ENCODE results near the gene PAK5. TPM values are rescaled to one million over a fixed set of nuclear protein-coding genes. Genes with fewer than 3 reads are reported as not detected.

PAK5 gene
- total RNA-seq, 2 donors from 2014 or later, result not detected

DNA sequence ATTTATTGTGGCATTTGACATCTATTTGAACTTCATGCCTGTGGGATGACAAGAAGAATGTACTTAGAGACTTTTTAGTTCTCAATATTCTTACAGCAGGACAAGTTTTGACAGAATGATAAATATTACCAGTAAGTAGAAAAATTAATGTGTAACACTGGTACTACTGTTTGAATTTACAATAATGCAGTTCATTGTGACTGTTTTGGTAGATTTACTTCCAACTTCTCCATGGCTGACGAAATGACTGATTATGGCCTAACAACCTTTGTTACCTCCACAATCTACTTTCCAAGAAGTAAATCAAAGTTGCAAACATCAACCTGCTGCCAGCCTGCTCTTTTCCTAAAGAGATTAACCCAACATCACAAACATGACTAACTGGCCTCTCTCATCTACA lies 38.5 kb downstream of the PAK5 start:
- intact Hi-C loops (cut with DNase I), result no loop called here
- DNase-seq, result no peak
- no peak for ATAC-seq

DNA sequence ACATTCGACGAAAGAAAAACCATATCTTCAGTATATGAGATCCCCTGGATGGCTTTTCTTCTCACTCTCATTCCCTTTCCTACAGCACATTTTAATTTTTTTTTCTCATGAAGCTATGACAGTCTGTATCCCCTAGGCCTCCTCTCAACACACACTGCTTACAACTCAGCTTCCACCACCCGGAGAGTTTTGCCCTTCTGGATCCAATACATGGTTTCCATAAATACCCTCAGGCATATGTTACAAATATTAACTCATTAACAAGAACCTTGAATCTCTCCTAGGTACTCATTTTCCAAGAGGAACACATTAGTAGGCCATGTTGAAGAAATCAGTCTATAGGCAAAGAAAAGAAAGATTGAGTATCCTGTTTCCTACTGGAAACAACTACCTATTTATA lies 44.0 kb downstream of the PAK5 start:
- ATAC-seq, result no peak
- intact Hi-C loops (cut with DNase I), result no loop called here
- DNase-seq, result no peak

DNA sequence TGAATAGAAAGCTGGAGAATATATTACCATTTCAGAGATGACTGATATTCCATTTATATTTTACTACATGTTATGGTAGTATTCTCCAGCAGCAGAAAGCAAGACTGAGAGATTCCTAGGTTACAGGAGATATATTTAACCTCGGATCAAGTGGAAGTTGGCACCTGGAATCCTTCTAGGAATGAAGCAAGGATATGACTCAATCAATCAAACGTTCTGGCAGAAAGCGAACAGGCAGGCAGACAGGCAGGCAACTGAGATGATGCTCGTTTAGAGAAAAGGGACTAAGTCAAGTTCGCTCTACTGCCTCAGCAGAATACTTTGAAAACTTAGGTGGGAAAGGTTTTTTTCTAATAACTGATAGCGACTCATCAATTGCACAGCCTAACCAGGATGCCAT lies 46.2 kb downstream of the PAK5 start:
- no peak for DNase-seq
- intact Hi-C loops (cut with DNase I), result no loop called here
- ATAC-seq, result no peak

DNA sequence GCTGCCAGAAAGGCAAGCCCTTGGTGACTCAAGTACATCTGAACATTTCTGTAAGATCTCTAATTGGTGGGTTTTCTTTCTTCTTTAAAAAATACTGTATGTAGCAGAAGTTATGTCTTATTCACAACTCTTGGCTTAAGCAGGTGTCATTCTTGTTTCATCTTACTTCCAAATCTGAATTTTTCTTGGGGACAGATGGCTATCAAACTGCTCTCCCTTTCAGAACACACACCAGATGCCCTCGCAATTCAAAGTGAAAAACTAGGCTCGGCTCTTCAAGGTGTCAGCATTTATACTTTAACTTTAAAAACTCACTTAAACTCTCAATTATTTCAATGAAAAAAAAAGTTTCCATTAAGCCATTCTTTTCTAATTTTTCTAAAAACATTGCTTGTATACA lies 49.7 kb downstream of the PAK5 start:
- ATAC-seq (no peak), DNase-seq (no peak)
- intact Hi-C loops (cut with DNase I), result no loop called here

- intact Hi-C loops (cut with DNase I), result no loop called here
- ATAC-seq (no peak), DNase-seq (no peak)
These were observed 63.7 kb downstream of the PAK5 start for GRCh38 chr20:9775176-9775575.

- DNase-seq (no peak), ATAC-seq (no peak)
- intact Hi-C loops (cut with DNase I), result no loop called here
These were observed 68.9 kb downstream of the PAK5 start for GRCh38 chr20:9769954-9770353.

DNA sequence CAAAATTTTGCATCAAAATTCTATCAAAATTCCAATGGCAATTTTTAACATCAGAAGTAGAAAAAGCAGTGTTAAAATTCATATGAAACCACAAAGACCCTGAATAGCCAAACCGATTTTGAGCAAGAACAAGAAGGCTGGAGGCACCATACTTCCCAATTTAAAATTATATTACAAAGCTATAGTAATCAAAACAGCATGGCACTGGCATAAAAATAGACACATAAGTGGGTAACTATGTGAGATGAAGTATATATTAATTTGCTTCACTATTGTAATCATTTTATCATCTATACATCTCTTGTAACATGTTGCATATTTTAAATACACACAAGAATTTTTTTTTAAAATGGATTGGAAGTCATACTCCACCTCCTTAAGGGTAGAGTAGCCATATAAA lies 77.4 kb downstream of the PAK5 start:
- DNase-seq, result no peak
- ATAC-seq, result no peak
- intact Hi-C loops (cut with DNase I), result no loop called here

DNA sequence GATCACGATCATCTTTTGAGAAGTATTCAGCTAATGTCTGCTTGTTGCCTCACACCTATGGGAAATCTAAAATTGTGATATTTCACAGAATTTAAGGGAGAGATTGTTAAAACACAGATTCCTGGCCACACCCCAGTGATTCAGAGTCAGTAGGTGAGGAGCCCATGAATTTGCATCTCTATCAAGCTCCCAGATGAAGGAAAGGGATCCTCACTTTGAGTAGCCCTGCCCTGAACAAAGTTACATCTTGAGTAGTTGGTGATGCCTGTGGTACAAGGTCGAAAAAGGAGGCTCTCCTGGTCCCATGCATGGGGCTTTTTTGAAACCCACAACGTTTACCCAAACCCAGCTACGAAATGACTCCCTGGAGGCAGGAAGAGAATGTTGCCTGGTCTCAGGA lies 79.5 kb downstream of the PAK5 start:
- intact Hi-C loops (cut with DNase I), result no loop called here
- no peak for ATAC-seq
- DNase-seq, result no peak

DNA sequence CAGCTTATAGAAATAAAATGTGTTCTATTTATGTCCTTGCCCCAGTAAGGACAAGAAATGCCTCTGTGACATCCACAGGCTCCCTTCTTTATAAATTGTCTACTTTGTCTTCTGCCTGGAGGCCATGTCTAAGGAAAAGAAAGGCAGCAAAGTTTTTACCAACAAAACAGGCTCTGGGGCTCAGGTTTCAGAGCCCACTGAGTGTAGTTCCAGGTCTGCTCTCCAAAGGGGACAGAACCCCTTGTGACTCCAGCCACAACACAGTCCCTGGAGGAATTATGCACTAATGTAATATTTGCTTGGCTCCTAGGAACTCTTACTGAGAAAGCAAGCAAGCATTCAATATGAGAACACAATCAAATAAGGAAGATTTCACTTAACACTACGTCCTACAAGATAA lies 80.1 kb downstream of the PAK5 start:
- ATAC-seq, result no peak
- intact Hi-C loops (cut with DNase I), result no loop called here
- no peak for DNase-seq

DNA sequence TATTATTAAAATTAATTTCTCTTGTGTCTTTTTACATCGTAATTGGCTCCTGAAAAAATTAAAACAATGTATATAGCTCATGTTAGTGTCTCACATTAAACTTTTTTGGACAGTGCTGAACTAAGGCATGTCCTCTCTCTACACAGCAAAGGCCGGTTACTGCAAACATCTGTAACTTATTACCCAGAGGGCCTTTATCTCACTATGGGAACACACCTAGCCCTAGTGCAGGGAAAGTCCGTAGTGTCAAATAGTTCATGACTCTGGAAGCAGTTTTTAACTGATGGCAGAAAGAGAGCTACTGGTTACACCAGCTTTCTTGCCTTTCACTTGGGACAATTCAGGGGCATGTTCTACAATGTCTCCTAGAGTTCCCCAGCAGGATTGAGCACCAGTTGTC lies 82.2 kb downstream of the PAK5 start:
- intact Hi-C loops (cut with DNase I), result no loop called here
- DNase-seq (no peak), ATAC-seq (no peak)

DNA sequence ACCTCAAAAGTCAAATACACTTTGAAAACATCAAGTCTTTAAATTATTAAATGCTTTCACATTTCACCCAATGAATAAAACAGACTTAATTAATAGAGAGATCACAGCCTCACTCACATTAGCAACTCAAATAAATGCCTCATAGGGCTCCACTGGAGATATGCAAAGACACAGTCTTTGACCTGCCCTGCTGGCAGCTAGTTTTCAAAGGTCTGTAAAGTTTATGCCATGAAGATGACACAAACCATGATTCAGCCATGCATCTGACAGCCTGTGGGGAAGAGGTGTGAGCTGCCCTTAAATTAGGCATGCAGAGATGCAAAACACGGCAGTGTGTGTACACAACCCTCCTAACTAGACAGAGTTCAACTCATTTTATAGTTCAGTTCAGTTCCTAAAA lies 83.6 kb downstream of the PAK5 start:
- no peak for DNase-seq
- ATAC-seq, result no peak
- intact Hi-C loops (cut with DNase I), result no loop called here

DNA sequence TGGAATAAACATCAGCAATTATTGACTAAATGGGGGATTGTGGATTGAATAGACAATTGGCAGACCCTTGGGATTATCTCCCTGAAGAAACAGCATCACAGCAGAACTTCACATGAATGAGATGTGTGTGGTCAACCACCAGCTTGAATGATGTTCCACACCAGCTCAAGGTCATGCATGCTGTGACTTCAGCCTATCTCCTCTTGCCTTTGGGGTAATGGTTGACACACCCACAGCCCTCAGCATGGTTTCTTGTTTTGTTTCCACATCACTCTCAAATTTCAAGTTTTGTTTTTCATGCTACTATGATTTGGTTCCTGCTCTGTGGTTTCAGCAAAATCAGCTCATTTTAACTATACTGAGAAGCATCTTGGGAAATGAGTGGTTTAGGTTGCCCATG lies 94.3 kb downstream of the PAK5 start:
- intact Hi-C loops (cut with DNase I), result no loop called here
- no peak for ATAC-seq
- DNase-seq, result no peak

GRCh38 chr20:9743871-9744270 lies 95.0 kb downstream of the PAK5 start:
- ATAC-seq (no peak), DNase-seq (no peak)
- intact Hi-C loops (cut with DNase I), result no loop called here

DNA sequence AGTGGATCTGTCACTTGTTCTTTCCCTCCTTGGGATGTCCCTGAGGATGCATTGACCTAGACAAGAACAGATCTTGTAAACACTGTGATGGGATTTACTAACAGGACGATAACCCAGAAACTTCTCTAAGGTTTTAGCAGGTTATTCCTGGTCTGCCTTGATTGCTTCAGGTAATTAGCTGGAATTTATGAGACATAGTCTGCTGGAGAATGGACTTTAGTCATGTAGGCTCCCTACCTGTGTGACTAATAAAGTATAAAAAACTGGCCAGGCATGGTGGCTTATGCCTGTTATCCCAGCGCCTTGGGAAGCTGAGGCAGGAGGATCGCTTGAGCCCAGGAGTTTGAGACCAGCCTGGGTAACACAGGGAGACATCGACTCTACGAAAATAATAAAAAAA lies 96.1 kb downstream of the PAK5 start:
- no peak for ATAC-seq
- no peak for DNase-seq
- intact Hi-C loops (cut with DNase I), result no loop called here

DNA sequence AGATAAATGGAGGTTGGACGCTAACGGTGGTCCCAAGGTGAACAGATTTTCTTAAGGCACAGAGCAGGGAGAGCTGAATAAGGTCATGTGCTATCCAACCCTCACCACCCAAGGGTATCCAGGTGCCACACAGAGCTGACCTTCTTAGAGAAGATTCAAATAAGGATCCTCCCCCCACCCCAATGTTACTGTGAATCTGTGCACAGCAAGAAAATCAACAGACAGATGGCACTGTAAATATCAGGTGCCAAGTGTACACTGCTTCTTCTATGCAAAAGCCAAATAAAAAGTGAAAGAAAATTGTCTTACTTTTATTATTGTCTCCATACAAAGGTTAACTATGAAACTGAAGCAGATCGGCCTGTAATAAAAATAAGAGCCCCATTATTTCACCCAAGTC lies 96.9 kb downstream of the PAK5 start:
- no peak for ATAC-seq
- intact Hi-C loops (cut with DNase I), result no loop called here
- no peak for DNase-seq

- ATAC-seq, result no peak
- intact Hi-C loops (cut with DNase I), result no loop called here
- DNase-seq, result no peak
These were observed 98.4 kb downstream of the PAK5 start for GRCh38 chr20:9740486-9740885.

- ATAC-seq (no peak), DNase-seq (no peak)
- intact Hi-C loops (cut with DNase I), result no loop called here
These were observed 98.9 kb downstream of the PAK5 start for GRCh38 chr20:9739991-9740390.

DNA sequence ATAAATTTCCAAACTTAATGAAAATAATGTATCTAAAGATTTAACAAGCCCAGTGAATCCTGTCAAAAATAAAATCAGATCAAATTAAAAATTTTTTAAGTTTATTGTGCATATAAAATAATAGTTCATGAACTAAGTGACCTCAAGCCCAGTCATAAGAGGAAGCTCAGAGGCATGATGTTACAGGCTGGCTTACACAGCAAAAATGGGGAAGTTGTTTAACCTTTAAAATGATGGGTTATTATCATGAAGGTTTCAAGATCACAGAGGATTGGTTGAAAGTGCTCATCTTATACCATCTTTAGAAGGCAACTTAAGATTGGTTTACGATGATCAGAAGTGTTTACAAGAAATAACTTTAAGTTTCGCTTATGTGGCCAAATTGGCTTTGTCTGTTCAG lies 102.5 kb downstream of the PAK5 start:
- no peak for ATAC-seq
- intact Hi-C loops (cut with DNase I), result no loop called here
- DNase-seq, result no peak

DNA sequence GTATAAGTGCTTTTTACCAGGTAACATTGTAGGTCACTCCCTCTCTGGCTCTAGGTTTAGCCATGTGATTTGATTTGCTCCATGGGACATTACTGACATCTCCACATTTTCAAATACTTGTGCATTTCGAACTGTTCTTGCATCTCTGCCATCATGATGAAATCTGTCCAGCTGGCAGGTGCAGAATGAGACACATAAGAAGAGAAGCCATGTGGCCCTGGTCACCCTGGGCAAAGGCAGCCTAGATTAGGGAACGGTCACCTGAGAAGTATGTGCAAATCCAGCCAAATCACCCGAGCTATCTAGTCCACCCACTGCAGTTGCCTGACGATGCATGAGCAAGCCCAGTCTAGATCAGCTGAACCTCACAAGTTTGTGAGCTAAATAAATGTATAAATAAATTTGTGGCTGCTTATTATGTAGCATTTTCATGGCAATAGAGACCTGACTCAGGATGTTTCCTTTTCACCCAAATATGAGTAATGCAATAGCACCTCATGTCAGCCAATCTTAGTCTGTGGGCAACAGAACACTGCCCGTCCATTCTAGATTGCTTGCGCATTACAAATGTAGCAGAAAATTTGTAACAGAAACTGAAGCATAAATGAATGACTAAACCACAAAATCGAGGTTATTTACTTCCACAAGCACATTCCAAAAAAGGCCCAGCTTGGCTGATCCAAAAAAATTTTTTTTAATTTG lies 115.2 kb downstream of the PAK5 start:
- no peak for ATAC-seq
- intact Hi-C loops (cut with DNase I), result no loop called here
- DNase-seq, result no peak

DNA sequence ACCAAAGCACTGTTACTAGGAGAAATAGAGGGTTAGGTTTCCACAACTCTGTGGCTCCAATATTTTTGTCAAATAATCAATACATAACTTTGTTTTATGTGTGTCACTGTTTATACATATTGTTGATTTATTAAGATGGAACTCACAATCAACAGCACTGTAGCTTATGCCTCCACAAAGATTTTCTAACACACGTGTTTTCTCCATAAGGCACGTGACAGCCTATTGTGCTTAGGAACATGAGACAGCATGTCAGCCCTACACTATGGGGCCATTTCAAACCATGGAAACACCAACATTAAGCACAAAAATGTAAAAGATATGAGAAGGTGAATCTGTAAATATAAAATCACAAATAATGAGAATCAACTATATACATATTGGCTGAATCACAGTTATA lies 127.0 kb downstream of the PAK5 start:
- DNase-seq, result no peak
- ATAC-seq, result no peak

GRCh38 chr20:9710685-9711084 lies 128.2 kb downstream of the PAK5 start:
- ATAC-seq (no peak), DNase-seq (no peak)
- intact Hi-C loops (cut with DNase I), result no loop called here

More for the DNA sequence above, 127.0 kb downstream of the PAK5 start:
- intact Hi-C loops (cut with DNase I), result no loop called here

Data from left cardiac atrium (tissue), 4 donors.